Measurements from ENCODE around the gene WNT3. TPM values are rescaled to one million over a fixed set of nuclear protein-coding genes. Genes with fewer than 3 reads are reported as not detected.

WNT3 gene
- total and polyA plus RNA-seq, 2 donors (not counting 3 experiments of a cell fraction or from before 2014, with no cell fraction given), result 1.4 to 2.1 TPM

DNA sequence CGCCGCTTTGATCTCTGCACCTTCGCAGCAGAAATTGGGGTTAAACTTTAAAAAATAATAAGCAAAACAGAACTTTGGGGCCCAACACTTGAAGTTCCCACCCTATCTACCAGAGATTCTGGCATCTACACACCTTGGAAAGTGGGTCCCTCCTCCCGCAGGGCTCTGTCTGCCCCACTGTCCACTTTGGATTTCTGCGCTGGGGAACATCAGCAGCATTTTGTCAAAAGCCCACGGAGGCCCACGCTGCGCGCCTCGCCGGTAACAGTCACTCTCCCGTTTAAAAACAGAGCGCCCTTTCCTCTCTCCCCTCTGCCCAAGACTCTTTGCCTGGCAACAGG is 32.2 kb upstream of the WNT3 start:
- H3K9me1 ChIP-seq (replicated peaks; ENCODE audit: control insufficient read depth, extremely low read depth, insufficient read depth, low read length), result no peaks in the 10 kb centered on the region
- ChIA-PET CTCF (interaction anchor here (1.4 kb wide), 1 partner anchor 15 kb away, joined by 3 read pairs; no protein-coding TSS in a partner anchor), POLR2A (no interaction called here)
- H3K27me3 ChIP-seq (ENCODE audit: control insufficient read depth in 2 of 2, insufficient read depth in 2 of 2, low read length in 2 of 2), result peaks cover 33 to 49% of the 10 kb centered on the region in 2 experiments
- H2AFZ ChIP-seq (ENCODE audit: low read depth, low read length), result no peak overlapping the region
- no peak overlapping the region for H3K27ac ChIP-seq (ENCODE audit: insufficient read depth, low read depth, low read length)
- no peak overlapping the region for H3K9ac ChIP-seq (replicated peaks; ENCODE audit: extremely low read depth, insufficient read depth, low read length)
- dilution Hi-C loops (cut with MboI; ENCODE audit: extremely low pct_ligation_motif_present, low sequenced_read_pairs), result no loop called here
- no peaks in the 10 kb centered on the region for H3K36me3 ChIP-seq (ENCODE audit: control insufficient read depth in 2 of 2, extremely low read depth in 1 of 2, insufficient read depth in 2 of 2, low read length in 2 of 2)
- H3K79me2 ChIP-seq (ENCODE audit: control insufficient read depth, insufficient read depth, low read length), result no peaks in the 10 kb centered on the region
- intact Hi-C loops (cut with micrococcal nuclease), result no loop called here
- H3K4me3 ChIP-seq (replicated peaks in 1 of 3; ENCODE audit: insufficient read depth in 1 of 3, low read depth in 1 of 3, low read length in 3 of 3), result no peak overlapping the region
- H3K4me1 ChIP-seq (ENCODE audit: control insufficient read depth, extremely low read depth, insufficient read depth, low read length), result no peaks in the 10 kb centered on the region
- FAIRE-seq (no peak), DNase-seq (ENCODE audit: low read depth, low spot score) (no peak)
- TF ChIP-seq, protein P1, sequence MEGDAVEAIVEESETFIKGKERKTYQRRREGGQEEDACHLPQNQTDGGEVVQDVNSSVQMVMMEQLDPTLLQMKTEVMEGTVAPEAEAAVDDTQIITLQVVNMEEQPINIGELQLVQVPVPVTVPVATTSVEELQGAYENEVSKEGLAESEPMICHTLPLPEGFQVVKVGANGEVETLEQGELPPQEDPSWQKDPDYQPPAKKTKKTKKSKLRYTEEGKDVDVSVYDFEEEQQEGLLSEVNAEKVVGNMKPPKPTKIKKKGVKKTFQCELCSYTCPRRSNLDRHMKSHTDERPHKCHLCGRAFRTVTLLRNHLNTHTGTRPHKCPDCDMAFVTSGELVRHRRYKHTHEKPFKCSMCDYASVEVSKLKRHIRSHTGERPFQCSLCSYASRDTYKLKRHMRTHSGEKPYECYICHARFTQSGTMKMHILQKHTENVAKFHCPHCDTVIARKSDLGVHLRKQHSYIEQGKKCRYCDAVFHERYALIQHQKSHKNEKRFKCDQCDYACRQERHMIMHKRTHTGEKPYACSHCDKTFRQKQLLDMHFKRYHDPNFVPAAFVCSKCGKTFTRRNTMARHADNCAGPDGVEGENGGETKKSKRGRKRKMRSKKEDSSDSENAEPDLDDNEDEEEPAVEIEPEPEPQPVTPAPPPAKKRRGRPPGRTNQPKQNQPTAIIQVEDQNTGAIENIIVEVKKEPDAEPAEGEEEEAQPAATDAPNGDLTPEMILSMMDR (IDR thresholded peaks at IDR 0.05; ENCODE audit: extremely low read depth in 1 of 2, insufficient read depth in 1 of 2, low read depth in 1 of 2, low read length in 2 of 2), result no peak
- TF ChIP-seq MYC (IDR thresholded peaks at IDR 0.05; ENCODE audit: low read depth, low read length) (no peak), POLR2AphosphoS5 (IDR thresholded peaks at IDR 0.05; ENCODE audit: insufficient read depth, low read depth, low read length) (no peak), GATA2 (IDR thresholded peaks at IDR 0.05; ENCODE audit: insufficient read depth, insufficient read length, low read depth, low read length) (no peak), POLR2A (IDR thresholded peaks at IDR 0.05; ENCODE audit: low read depth, low read length) (no peak), EZH2 (IDR thresholded peaks at IDR 0.05; ENCODE audit: borderline replicate concordance, low read depth, low read length, severe bottlenecking) (no peak), JUN (IDR thresholded peaks at IDR 0.05; ENCODE audit: borderline replicate concordance, insufficient read depth, insufficient read length, low read depth) (no peak), FOS (IDR thresholded peaks at IDR 0.05; ENCODE audit: borderline replicate concordance, insufficient read depth, low read length) (no peak)
- TF ChIP-seq, protein P2, sequence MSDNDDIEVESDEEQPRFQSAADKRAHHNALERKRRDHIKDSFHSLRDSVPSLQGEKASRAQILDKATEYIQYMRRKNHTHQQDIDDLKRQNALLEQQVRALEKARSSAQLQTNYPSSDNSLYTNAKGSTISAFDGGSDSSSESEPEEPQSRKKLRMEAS (IDR thresholded peaks at IDR 0.05; ENCODE audit: insufficient read depth, insufficient read length), result no peak
- H4K20me1 ChIP-seq (replicated peaks; ENCODE audit: control insufficient read depth, extremely low read depth, insufficient read depth, low read length), result no peaks in the 10 kb centered on the region
- no peak overlapping the region for H3K4me2 ChIP-seq (ENCODE audit: insufficient read depth, low read length)
- no TSS peak for BruUV-seq (replicated peaks)
- no peaks in the 10 kb centered on the region for H3K9me3 ChIP-seq (replicated peaks; ENCODE audit: control insufficient read depth, insufficient read depth, low read length)

Measured in endothelial cell of umbilical vein (primary cell).